HG03354 (cell line): Measurements from ENCODE around the gene DBNL.

Source experiments
- ATAC-seq: cut with Tn5 transposase; IDR thresholded peaks from one replicate; pipeline ENCODE4 v1.9.1; 2021; ENCODE audit warnings: mild to moderate bottlenecking; ENCODE audit not compliant: unreplicated experiment, poor library complexity, severe bottlenecking

DBNL gene

GRCh38 chr7:44060091-44060947 is 15.8 kb downstream of the DBNL start:
- no peak for ATAC-seq

GRCh38 chr7:44060948-44061644 is 16.6 kb downstream of the DBNL start:
- no peak for ATAC-seq

GRCh38 chr7:44061645-44062179 is 17.2 kb downstream of the DBNL start:
- no peak for ATAC-seq

- ATAC-seq, result no peak
Measured at GRCh38 chr7:44062180-44062902, 17.8 kb downstream of the DBNL start.

GRCh38 chr7:44062903-44063295 is 18.4 kb downstream of the DBNL start:
- ATAC-seq, result no peak

GRCh38 chr7:44063547-44063893 is 19.0 kb downstream of the DBNL start:
- no peak for ATAC-seq

- ATAC-seq, result no peak
Measured at GRCh38 chr7:44063894-44064651, 19.6 kb downstream of the DBNL start.

- ATAC-seq, result no peak
Measured at GRCh38 chr7:44064791-44065430, 20.4 kb downstream of the DBNL start.

- ATAC-seq, result no peak
Measured at GRCh38 chr7:44065431-44066110, 21.1 kb downstream of the DBNL start, which contains the start of gene PGAM2. Gene PGAM2 (minus strand): TSS chr7:44065567. CDS start chr7:44065529, 38 bp downstream.

GRCh38 chr7:44066111-44066460 is 21.6 kb downstream of the DBNL start:
- ATAC-seq, result no peak

GRCh38 chr7:44066494-44067063 is 22.1 kb downstream of the DBNL start:
- ATAC-seq, result no peak

- no peak for ATAC-seq
Measured at GRCh38 chr7:44067064-44067951, 22.8 kb downstream of the DBNL start.

- no peak for ATAC-seq
Measured at GRCh38 chr7:44068054-44068453, 23.6 kb downstream of the DBNL start.

- ATAC-seq, result no peak
Measured at GRCh38 chr7:44071726-44072363, 27.3 kb downstream of the DBNL start.

GRCh38 chr7:44072364-44073231 is 28.1 kb downstream of the DBNL start:
- no peak for ATAC-seq
